ENCODE data around the gene DDX3X.

- TF ChIP-seq, protein P1, sequence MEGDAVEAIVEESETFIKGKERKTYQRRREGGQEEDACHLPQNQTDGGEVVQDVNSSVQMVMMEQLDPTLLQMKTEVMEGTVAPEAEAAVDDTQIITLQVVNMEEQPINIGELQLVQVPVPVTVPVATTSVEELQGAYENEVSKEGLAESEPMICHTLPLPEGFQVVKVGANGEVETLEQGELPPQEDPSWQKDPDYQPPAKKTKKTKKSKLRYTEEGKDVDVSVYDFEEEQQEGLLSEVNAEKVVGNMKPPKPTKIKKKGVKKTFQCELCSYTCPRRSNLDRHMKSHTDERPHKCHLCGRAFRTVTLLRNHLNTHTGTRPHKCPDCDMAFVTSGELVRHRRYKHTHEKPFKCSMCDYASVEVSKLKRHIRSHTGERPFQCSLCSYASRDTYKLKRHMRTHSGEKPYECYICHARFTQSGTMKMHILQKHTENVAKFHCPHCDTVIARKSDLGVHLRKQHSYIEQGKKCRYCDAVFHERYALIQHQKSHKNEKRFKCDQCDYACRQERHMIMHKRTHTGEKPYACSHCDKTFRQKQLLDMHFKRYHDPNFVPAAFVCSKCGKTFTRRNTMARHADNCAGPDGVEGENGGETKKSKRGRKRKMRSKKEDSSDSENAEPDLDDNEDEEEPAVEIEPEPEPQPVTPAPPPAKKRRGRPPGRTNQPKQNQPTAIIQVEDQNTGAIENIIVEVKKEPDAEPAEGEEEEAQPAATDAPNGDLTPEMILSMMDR (IDR thresholded peaks at IDR 0.05; ENCODE audit: low read depth, low read length): no peak
- TF ChIP-seq EZH2phosphoT487 (IDR thresholded peaks at IDR 0.05; ENCODE audit: low read depth): no peak
Measured at GRCh38 chrX:41303013-41303412, 30.9 kb upstream of the DDX3X start.

All from OCI-LY3 (cell line).